DMS114 treated with DMSO at 0.1 percent for 48 hours (cell line): Measurements from ENCODE around the gene RRM2.

ENCODE experiments used
- DNase-seq: peaks from one replicate; lab custom pipeline; 2025; ENCODE audit not compliant: unreplicated experiment; lab: John Stamatoyannopoulos, UW

The RRM2 gene

GRCh38 chr2:10151462-10151861 lies 28.9 kb downstream of the RRM2 start:
- DNase-seq, result no peak

GRCh38 chr2:10157293-10157692 lies 34.8 kb downstream of the RRM2 start:
- peak; percentile 14 for DNase-seq

- DNase-seq, result no peak
Measured at GRCh38 chr2:10158681-10159080, 36.1 kb downstream of the RRM2 start.

GRCh38 chr2:10159086-10159485 lies 36.5 kb downstream of the RRM2 start:
- no peak for DNase-seq

GRCh38 chr2:10159581-10160131 lies 37.1 kb downstream of the RRM2 start:
- no peak for DNase-seq

GRCh38 chr2:10160203-10160955 lies 37.8 kb downstream of the RRM2 start:
- no peak for DNase-seq

GRCh38 chr2:10161206-10161931 lies 38.8 kb downstream of the RRM2 start:
- DNase-seq, result no peak

GRCh38 chr2:10161961-10162441 lies 39.5 kb downstream of the RRM2 start:
- DNase-seq, result no peak

GRCh38 chr2:10162586-10163497 lies 40.3 kb downstream of the RRM2 start:
- DNase-seq, result no peak

- DNase-seq, result no peak
Measured at GRCh38 chr2:10163498-10164486, 41.3 kb downstream of the RRM2 start.

- DNase-seq, result no peak
Measured at GRCh38 chr2:10164601-10165000, 42.1 kb downstream of the RRM2 start.

- no peak for DNase-seq
Measured at GRCh38 chr2:10165282-10165681, 42.7 kb downstream of the RRM2 start.

GRCh38 chr2:10165861-10166675 lies 43.5 kb downstream of the RRM2 start:
- DNase-seq, result no peak

- no peak for DNase-seq
Measured at GRCh38 chr2:10166676-10167292, 44.2 kb downstream of the RRM2 start.

- DNase-seq, result no peak
Measured at GRCh38 chr2:10167316-10167715, 44.8 kb downstream of the RRM2 start.

GRCh38 chr2:10168221-10168620 lies 45.7 kb downstream of the RRM2 start:
- DNase-seq, result no peak

GRCh38 chr2:10169053-10169578 lies 46.6 kb downstream of the RRM2 start:
- DNase-seq, result no peak

GRCh38 chr2:10169581-10169980 lies 47.0 kb downstream of the RRM2 start:
- DNase-seq, result no peak
